ENCODE measurements around the gene MRO. TPM values are rescaled to one million over a fixed set of nuclear protein-coding genes. Genes with fewer than 3 reads are reported as not detected.

The MRO gene
- total and polyA plus RNA-seq, 8 donors, result 0.13 to 2.0 (median 1.3) TPM; not detected in 3

DNA sequence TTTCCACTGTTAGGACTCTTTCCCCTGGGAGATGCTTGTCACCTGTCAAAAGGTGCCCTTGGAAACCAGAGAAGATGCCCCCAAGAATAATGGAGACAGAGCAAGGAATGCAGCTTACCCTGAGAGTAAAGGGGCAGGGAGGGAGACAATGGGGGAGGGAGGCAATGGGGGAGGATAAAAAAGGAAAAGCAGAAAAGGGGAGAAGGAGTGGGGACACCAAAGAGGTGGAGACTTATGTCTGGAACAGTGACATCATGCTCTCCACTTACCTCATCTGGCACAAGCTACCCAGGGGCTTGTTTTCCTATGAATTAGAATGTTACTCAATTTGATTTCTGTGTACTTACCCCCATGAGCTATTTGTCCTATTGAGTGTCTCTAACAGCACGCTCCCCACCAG is 67.9 kb downstream of the MRO start:
- DNase-seq, result no peak
- Histone ChIP-seq H3K27ac (no peak overlapping the region), H3K9me3 (peaks cover 0 to 5% (median 0%) of the 10 kb centered on the region in 4 donors), H3K36me3 (no peaks in the 10 kb centered on the region), H3K4me1 (no peaks in the 10 kb centered on the region), H3K4me3 (no peak overlapping the region), H3K27me3 (peaks cover 0 to 16% (median 0%) of the 10 kb centered on the region in 3 donors)
- TF ChIP-seq CTCF (IDR thresholded peaks at IDR 0.05) (no peak), POLR2A (IDR thresholded peaks at IDR 0.05) (no peak), POLR2AphosphoS5 (IDR thresholded peaks at IDR 0.05) (no peak), EP300 (IDR thresholded peaks at IDR 0.05) (no peak)
- intact Hi-C loops (cut with DNase I; ENCODE audit: low total_unique reads), result no loop called here
- 63 to 88% (median 82%) methylated on average over 1 of the region's 1 CpG for WGBS, 5 donors

DNA sequence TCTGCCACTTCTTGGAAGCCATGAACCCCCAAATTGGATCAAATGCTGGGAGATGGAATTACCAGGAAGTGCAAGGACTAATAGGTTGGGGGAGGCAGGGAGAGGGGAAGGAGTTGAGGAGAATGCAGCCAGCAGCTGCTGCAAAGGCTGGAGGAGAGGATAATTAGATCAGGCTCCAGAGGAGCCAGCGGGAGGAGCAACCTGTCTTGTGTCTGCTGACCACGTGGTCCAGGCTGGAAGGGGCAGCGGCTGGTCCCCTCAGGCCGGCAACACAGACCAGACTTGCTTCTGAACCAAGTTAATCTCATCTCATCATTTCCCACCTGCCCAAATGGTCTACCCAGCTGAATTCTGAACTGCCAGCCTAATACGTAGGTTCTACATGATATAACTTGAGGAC is 68.3 kb downstream of the MRO start:
- no peaks in the 10 kb centered on the region for H3K36me3 ChIP-seq
- H3K27ac ChIP-seq, result no peak overlapping the region
- WGBS, 5 donors, result 50 to 62% (median 54%) methylated on average over 5 of the region's 5 CpGs
- H3K9me3 ChIP-seq, result peaks cover 0 to 5% (median 0%) of the 10 kb centered on the region in 4 donors
- intact Hi-C loops (cut with DNase I; ENCODE audit: low total_unique reads), result no loop called here
- TF ChIP-seq POLR2A (IDR thresholded peaks at IDR 0.05) (no peak), POLR2AphosphoS5 (IDR thresholded peaks at IDR 0.05) (no peak), EP300 (IDR thresholded peaks at IDR 0.05) (no peak), CTCF (IDR thresholded peaks at IDR 0.05) (no peak)
- DNase-seq, result peak in 1 of 2 donors; percentile 49
- no peaks in the 10 kb centered on the region for H3K4me1 ChIP-seq
- peaks cover 0 to 16% (median 0%) of the 10 kb centered on the region in 3 donors for H3K27me3 ChIP-seq
- H3K4me3 ChIP-seq, result no peak overlapping the region

DNA sequence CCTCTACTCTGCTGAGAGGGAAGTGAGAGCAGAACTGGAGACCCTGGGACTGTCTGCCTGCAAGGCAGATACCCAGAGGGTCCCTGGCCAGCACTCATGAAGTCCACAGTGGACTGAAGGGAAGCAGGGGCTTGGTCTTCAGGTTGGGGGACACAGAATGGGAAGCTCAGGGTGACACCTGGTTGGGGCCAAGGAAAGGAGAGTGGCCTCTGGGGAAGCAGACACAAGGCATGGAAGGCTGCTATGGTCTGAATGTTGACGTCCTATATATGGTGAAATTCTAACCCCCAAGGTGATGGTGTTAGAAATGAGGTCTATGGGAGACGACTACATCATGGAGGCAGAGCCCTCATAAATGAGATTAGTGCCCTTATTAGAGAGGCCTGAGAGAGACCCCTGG is 69.3 kb downstream of the MRO start:
- DNase-seq, result no peak
- Histone ChIP-seq H3K9me3 (peaks cover 0 to 5% (median 0%) of the 10 kb centered on the region in 4 donors), H3K27me3 (peaks cover 0 to 16% (median 0%) of the 10 kb centered on the region in 3 donors), H3K4me3 (no peak overlapping the region), H3K4me1 (no peaks in the 10 kb centered on the region), H3K27ac (no peak overlapping the region), H3K36me3 (no peaks in the 10 kb centered on the region)
- TF ChIP-seq POLR2A (IDR thresholded peaks at IDR 0.05) (no peak), POLR2AphosphoS5 (IDR thresholded peaks at IDR 0.05) (no peak), EP300 (IDR thresholded peaks at IDR 0.05) (no peak), CTCF (IDR thresholded peaks at IDR 0.05) (no peak)
- WGBS, 5 donors, result 77 to 92% (median 83%) methylated on average over 2 of the region's 2 CpGs
- intact Hi-C loops (cut with DNase I; ENCODE audit: low total_unique reads), result no loop called here

DNA sequence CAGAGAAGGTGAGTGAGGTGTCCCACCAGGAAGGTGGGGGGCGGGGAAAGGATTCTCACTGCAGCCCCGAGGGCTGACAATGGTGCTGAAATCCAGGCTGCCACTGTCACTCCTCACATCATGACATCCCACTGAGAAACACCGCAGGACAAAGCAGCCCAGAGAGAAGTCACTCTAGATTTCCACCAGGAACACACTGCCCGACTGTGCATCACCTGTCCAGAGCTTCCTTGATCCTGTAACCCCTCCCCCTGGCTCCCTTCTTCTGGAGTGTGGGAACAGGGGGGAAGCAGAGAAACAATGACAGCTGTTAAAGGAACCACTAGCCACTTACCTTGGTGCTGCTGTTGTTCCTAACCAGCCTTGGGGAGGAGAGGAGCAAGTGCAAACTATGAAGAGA is 69.9 kb downstream of the MRO start:
- Histone ChIP-seq H3K27ac (no peak overlapping the region), H3K4me3 (no peak overlapping the region), H3K4me1 (no peaks in the 10 kb centered on the region), H3K36me3 (no peaks in the 10 kb centered on the region), H3K9me3 (peaks cover 0 to 5% (median 0%) of the 10 kb centered on the region in 4 donors), H3K27me3 (peaks cover 0 to 16% (median 0%) of the 10 kb centered on the region in 3 donors)
- intact Hi-C loops (cut with DNase I; ENCODE audit: low total_unique reads), result no loop called here
- 45 to 74% (median 57%) methylated on average over 4 of the region's 4 CpGs for WGBS, 5 donors
- TF ChIP-seq POLR2AphosphoS5 (IDR thresholded peaks at IDR 0.05) (no peak), CTCF (IDR thresholded peaks at IDR 0.05) (no peak), EP300 (IDR thresholded peaks at IDR 0.05) (no peak), POLR2A (IDR thresholded peaks at IDR 0.05) (no peak)
- DNase-seq, result no peak
